Stimulated activated CD8-positive, alpha-beta memory T cell treated with anti-CD3 and anti-CD28 coated beads, Interleukin-2, amount 100 ng/mL, for 1 hour (primary cell): ENCODE results near the gene EXOC5.

Experiments used
- DNase-seq, 2 donors: peaks; one replicate each; pipeline ENCODE4 v3.0.0-alpha.2; 2020; ENCODE audit warnings: low read depth in 2 of 2

The EXOC5 gene

GRCh38 chr14:57168138-57168679 lies 100.5 kb downstream of the EXOC5 start:
- DNase-seq = no peak

GRCh38 chr14:57161583-57162234 lies 107.0 kb downstream of the EXOC5 start:
- DNase-seq = no peak

GRCh38 chr14:57160333-57160732 lies 108.4 kb downstream of the EXOC5 start:
- DNase-seq = no peak

GRCh38 chr14:57153286-57153685 lies 115.4 kb downstream of the EXOC5 start:
- no peak for DNase-seq
